K562 (cell line): ENCODE data around the gene MKNK2. TPM values are rescaled to one million over a fixed set of nuclear protein-coding genes. Genes with fewer than 3 reads are reported as not detected.
A peak's percentile ranks its signal among the peaks of the same experiment; 100 is the strongest.

Source experiments
- ARID3B ChIP-seq: fragments of 250-450 bp; sonication (Bioruptor Pico); IDR thresholded peaks from 2 replicates; pipeline ENCODE4 v1.4.0; 2020; ENCODE audit warnings: borderline replicate concordance
- BRCA1 ChIP-seq, 2 experiments: fragments of 450-650 bp in 1 of 2; sonication (generic) in 1 of 2; formaldehyde crosslinking in 1 of 2; IDR thresholded peaks; 2 replicates each; pipeline versions ENCODE4 v1.5.0 to v1.6.1; 2017 to 2020; ENCODE audit warnings: mild to moderate bottlenecking in 1 of 2, missing genetic modification reagents in 1 of 2
- DMBX1 ChIP-seq: fragments of 250-450 bp; sonication (Bioruptor Pico); IDR thresholded peaks from 2 replicates; pipeline ENCODE4 v1.8.0; 2022; ENCODE audit warnings: inconsistent platforms, mild to moderate bottlenecking, moderate library complexity, borderline replicate concordance
- HDAC3 ChIP-seq: fragments of 450-650 bp; IDR thresholded peaks from 2 replicates; pipeline ENCODE4 v1.6.1; 2018; ENCODE audit warnings: borderline replicate concordance, mild to moderate bottlenecking, moderate library complexity; ENCODE audit not compliant: partially characterized antibody
- MCM5 ChIP-seq: fragments of 450-650 bp; IDR thresholded peaks from 2 replicates; pipeline ENCODE4 v1.6.1; 2016; ENCODE audit warnings: low read depth
- MEF2D ChIP-seq: conservative IDR thresholded peaks from 2 replicates; pipeline ENCODE4 v1.6.1; 2016; ENCODE audit warnings: low read depth, missing genetic modification characterization, missing compliant biosample characterization
- MYC ChIP-seq, 2 experiments: fragments of 250-450 bp in 1 of 2; sonication (Bioruptor Pico) in 1 of 2; IDR thresholded peaks; 2 replicates each; pipeline versions ENCODE4 v1.5.1 to v1.6.1; 2012 to 2021; ENCODE audit warnings: low read depth in 2 of 2, borderline replicate concordance in 1 of 2, improper control_type of control experiment in 1 of 2, low read length in 1 of 2, mild to moderate bottlenecking in 1 of 2, moderate library complexity in 1 of 2
- NFATC3 ChIP-seq: fragments of 450-650 bp; IDR thresholded peaks from 2 replicates; pipeline ENCODE4 v1.6.1; 2017; ENCODE audit warnings: mild to moderate bottlenecking
- NFRKB ChIP-seq: fragments of 450-650 bp; IDR thresholded peaks from 2 replicates; pipeline ENCODE4 v1.6.1; 2016; ENCODE audit warnings: low read depth
- NKRF ChIP-seq: fragments of 450-650 bp; IDR thresholded peaks from 2 replicates; pipeline ENCODE4 v1.6.1; 2016; ENCODE audit warnings: borderline replicate concordance
- NR2C2 ChIP-seq, 2 experiments: fragments of 200-800 bp in 1 of 2; sonication (Bioruptor generic) in 1 of 2; sonication (generic) in 1 of 2; formaldehyde crosslinking in 1 of 2; IDR thresholded peaks; 2 replicates each; pipeline versions ENCODE4 v1.6.1 to v1.8.0; 2016 to 2022; ENCODE audit warnings: mild to moderate bottlenecking in 1 of 2, missing compliant biosample characterization in 1 of 2, missing genetic modification characterization in 1 of 2, missing genetic modification reagents in 1 of 2
- POLR2B ChIP-seq: fragments of 450-650 bp; IDR thresholded peaks from 2 replicates; pipeline ENCODE4 v1.6.1; 2018; ENCODE audit warnings: low read depth; ENCODE audit not compliant: partially characterized antibody
- RFX7 ChIP-seq: fragments of 250-450 bp; sonication (Bioruptor Pico); IDR thresholded peaks from 2 replicates; pipeline ENCODE4 v1.5.1; 2021; ENCODE audit warnings: mild to moderate bottlenecking
- SMAD3 ChIP-seq: fragments of 450-650 bp; formaldehyde crosslinking; conservative IDR thresholded peaks from 2 replicates; pipeline ENCODE4 v1.4.0; 2020; ENCODE audit warnings: mild to moderate bottlenecking
- ZNF609 ChIP-seq: sonication (generic); formaldehyde crosslinking; IDR thresholded peaks from 2 replicates; pipeline ENCODE4 v1.8.1; 2023; ENCODE audit warnings: missing genetic modification reagents, mild to moderate bottlenecking, borderline replicate concordance
- polyA plus RNA-seq, 8 experiments: library from polyadenylated mRNA; depleted of rRNA in 4 of 8; stranded (reverse) in 5 of 8; unstranded in 3 of 8; fragments of >200 nt; fragmentation: Nextera tagmentation in 2 of 8; fragmentation: Illumina TruSeq in 1 of 8; extraction: Ambion mirVana in 2 of 8; extraction: Trizol in 1 of 8; gene quantifications; 2 replicates each; pipeline versions ENCODE4 v1.2.1 to v1.2.3, GENCODE V29; 2011 to 2014; ENCODE audit warnings: inconsistent platforms in 1 of 8, missing spikeins in 1 of 8
- total RNA-seq, 7 experiments: library from RNA; depleted of rRNA in 6 of 7; stranded (reverse); fragments of >200 nt in 6 of 7; fragmentation: Illumina TruSeq in 2 of 7; extraction: Trizol in 2 of 7; gene quantifications; 2 replicates each; pipeline versions ENCODE4 v1.2.1 to v1.2.3, GENCODE V29; 2011 to 2021; ENCODE audit warnings: low replicate concordance in 1 of 7
- TF ChIP-seq, protein P1 (sequence below): sonication (generic); formaldehyde crosslinking; IDR thresholded peaks from 2 replicates; pipeline ENCODE4 v1.9.0; 2022; ENCODE audit warnings: mild to moderate bottlenecking, missing genetic modification reagents

The MKNK2 gene
- total and polyA plus RNA-seq, 9 of the 15 experiments (the other 6 are each of a cell fraction or from before 2014, with no cell fraction given) = 5.1 to 191 (median 51.9) TPM

GRCh38 chr19:2061495-2062388 is 10.7 kb upstream of the MKNK2 start (continued):
- no peak for TF ChIP-seq NFRKB
- TF ChIP-seq DMBX1 = no peak
- TF ChIP-seq MEF2D = no peak
- TF ChIP-seq BRCA1 (IDR thresholded peaks at IDR 0.05) = no peak
- no peak for TF ChIP-seq BRCA1 (CRISPR knock-in tag; IDR thresholded peaks at IDR 0.05)
- TF ChIP-seq RFX7 (CRISPR knock-in tag) = no peak
- peak; percentile 83 for TF ChIP-seq POLR2B
- peak; percentile 68 for TF ChIP-seq MYC (IDR thresholded peaks at IDR 0.05; ENCODE audit: low read depth, low read length)
- peak; percentile 84; the same call in 1 of the 2 replicates for TF ChIP-seq MYC (CRISPR knock-in tag; IDR thresholded peaks at IDR 0.05; ENCODE audit: borderline replicate concordance, low read depth)
- no peak for TF ChIP-seq SMAD3 (CRISPR knock-in tag)
- TF ChIP-seq, protein P1, sequence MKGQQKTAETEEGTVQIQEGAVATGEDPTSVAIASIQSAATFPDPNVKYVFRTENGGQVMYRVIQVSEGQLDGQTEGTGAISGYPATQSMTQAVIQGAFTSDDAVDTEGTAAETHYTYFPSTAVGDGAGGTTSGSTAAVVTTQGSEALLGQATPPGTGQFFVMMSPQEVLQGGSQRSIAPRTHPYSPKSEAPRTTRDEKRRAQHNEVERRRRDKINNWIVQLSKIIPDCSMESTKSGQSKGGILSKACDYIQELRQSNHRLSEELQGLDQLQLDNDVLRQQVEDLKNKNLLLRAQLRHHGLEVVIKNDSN (CRISPR knock-in tag) = no peak
- TF ChIP-seq HDAC3 = no peak
- peak; percentile 41; the same call in 1 of the 2 replicates for TF ChIP-seq NR2C2 (CRISPR knock-in tag; IDR thresholded peaks at IDR 0.05)
- TF ChIP-seq NR2C2 (tag; IDR thresholded peaks at IDR 0.05) = peak; percentile 94
- no peak for TF ChIP-seq ZNF609 (CRISPR knock-in tag)
- no peak for TF ChIP-seq NFATC3
- TF ChIP-seq NKRF = peak; percentile 12; the same call in 1 of the 2 replicates
- no peak for TF ChIP-seq MCM5
- no peak for TF ChIP-seq ARID3B (CRISPR knock-in tag)
